ENCODE measurements around the gene CCDC60.

Gene CCDC60

GRCh38 chr12:119447618-119448017 lies 113.1 kb downstream of the CCDC60 start:
- no peak for DNase-seq

- no peak for DNase-seq
Observed at GRCh38 chr12:119448611-119449131, 114.1 kb downstream of the CCDC60 start.

GRCh38 chr12:119450771-119451170 lies 116.2 kb downstream of the CCDC60 start:
- no peak for DNase-seq

- no peak for DNase-seq
Observed at GRCh38 chr12:119456824-119457223, 122.3 kb downstream of the CCDC60 start.

- DNase-seq = no peak
Observed at GRCh38 chr12:119457271-119457670, 122.7 kb downstream of the CCDC60 start.

- DNase-seq = no peak
Observed at GRCh38 chr12:119459481-119459880, 125.0 kb downstream of the CCDC60 start.

GRCh38 chr12:119460876-119461275 lies 126.3 kb downstream of the CCDC60 start:
- no peak for DNase-seq

- no peak for DNase-seq
Observed at GRCh38 chr12:119461636-119462214, 127.2 kb downstream of the CCDC60 start.

GRCh38 chr12:119463211-119463926 lies 128.8 kb downstream of the CCDC60 start:
- no peak for DNase-seq

GRCh38 chr12:119468296-119468695 lies 133.8 kb downstream of the CCDC60 start:
- DNase-seq = no peak

GRCh38 chr12:119475650-119476049 lies 141.1 kb downstream of the CCDC60 start:
- no peak for DNase-seq

- no peak for DNase-seq
Observed at GRCh38 chr12:119476951-119477350, 142.4 kb downstream of the CCDC60 start.

- no peak for DNase-seq
Observed at GRCh38 chr12:119479121-119479561, 144.6 kb downstream of the CCDC60 start.

GRCh38 chr12:119480551-119480950 lies 146.0 kb downstream of the CCDC60 start:
- no peak for DNase-seq

- DNase-seq = no peak
Observed at GRCh38 chr12:119486599-119487154, 152.1 kb downstream of the CCDC60 start.

GRCh38 chr12:119491814-119492213 lies 157.3 kb downstream of the CCDC60 start:
- DNase-seq = no peak

GRCh38 chr12:119500209-119500608 lies 165.7 kb downstream of the CCDC60 start:
- no peak for DNase-seq

- DNase-seq = no peak
Observed at GRCh38 chr12:119501052-119501451, 166.5 kb downstream of the CCDC60 start.

GRCh38 chr12:119505001-119505400 lies 170.5 kb downstream of the CCDC60 start:
- no peak for DNase-seq

- DNase-seq = no peak
Observed at GRCh38 chr12:119512772-119513497, 178.4 kb downstream of the CCDC60 start.

GRCh38 chr12:119528241-119528640 lies 193.7 kb downstream of the CCDC60 start:
- no peak for DNase-seq

GRCh38 chr12:119540476-119540875 lies 205.9 kb downstream of the CCDC60 start:
- no peak for DNase-seq

Measured in stimulated activated CD4-positive, alpha-beta T cell treated with anti-CD3 and anti-CD28 coated beads, Interleukin-4, amount 100 ng/mL, for 24 hours (primary cell).